K562 (cell line): ENCODE measurements around the gene CADM2. TPM values are rescaled to one million over a fixed set of nuclear protein-coding genes. Genes with fewer than 3 reads are reported as not detected.
A peak's percentile ranks its signal among the peaks of the same experiment; 100 is the strongest.

Experiments used
- ASH1L ChIP-seq: fragments of 450-650 bp; IDR thresholded peaks from 2 replicates; pipeline ENCODE4 v1.6.1; 2018; ENCODE audit warnings: borderline replicate concordance, mild to moderate bottlenecking, low read depth; ENCODE audit not compliant: partially characterized antibody
- ETV1 ChIP-seq: fragments of 450-650 bp; conservative IDR thresholded peaks from 2 replicates; pipeline ENCODE4 v1.6.1; 2016; ENCODE audit warnings: missing genetic modification characterization, control low read depth, low read depth, missing compliant biosample characterization
- ETV5 ChIP-seq: sonication (generic); formaldehyde crosslinking; IDR thresholded peaks from 2 replicates; pipeline ENCODE4 v1.4.0; 2020; ENCODE audit warnings: low read depth, mild to moderate bottlenecking, missing genetic modification reagents
- GABPA ChIP-seq: fragments of 200-800 bp; sonication (Bioruptor generic); conservative IDR thresholded peaks from 2 replicates; pipeline ENCODE4 v1.6.1; 2016; ENCODE audit warnings: low read depth, missing genetic modification characterization, missing compliant biosample characterization
- NR2F6 ChIP-seq: fragments of 450-650 bp; formaldehyde crosslinking; IDR thresholded peaks from 2 replicates; pipeline ENCODE4 v1.4.0; 2020; ENCODE audit warnings: mild to moderate bottlenecking
- PBX2 ChIP-seq, 2 experiments: IDR thresholded peaks in 1 of 2; conservative IDR thresholded peaks in 1 of 2; 2 replicates each; pipeline ENCODE4 v1.6.1; 2016; ENCODE audit warnings: low read depth in 2 of 2, mild to moderate bottlenecking in 1 of 2, missing compliant biosample characterization in 1 of 2, missing genetic modification characterization in 1 of 2, moderate library complexity in 1 of 2
- ZKSCAN1 ChIP-seq: fragments of 150-350 bp; IDR thresholded peaks from 2 replicates; pipeline ENCODE4 v1.6.1; 2016; ENCODE audit warnings: low read depth, low read length
- ZNF766 ChIP-seq: fragments of 200-800 bp; sonication (Bioruptor generic); conservative IDR thresholded peaks from 2 replicates; pipeline ENCODE4 v1.6.1; 2016; ENCODE audit warnings: missing genetic modification characterization, missing compliant biosample characterization
- polyA plus RNA-seq, 8 experiments: library from polyadenylated mRNA; depleted of rRNA in 4 of 8; stranded (reverse) in 5 of 8; unstranded in 3 of 8; fragments of >200 nt; fragmentation: Nextera tagmentation in 2 of 8; fragmentation: Illumina TruSeq in 1 of 8; extraction: Ambion mirVana in 2 of 8; extraction: Trizol in 1 of 8; gene quantifications; 2 replicates each; pipeline versions ENCODE4 v1.2.1 to v1.2.3, GENCODE V29; 2011 to 2014; ENCODE audit warnings: inconsistent platforms in 1 of 8, missing spikeins in 1 of 8
- total RNA-seq, 7 experiments: library from RNA; depleted of rRNA in 6 of 7; stranded (reverse); fragments of >200 nt in 6 of 7; fragmentation: Illumina TruSeq in 2 of 7; extraction: Trizol in 2 of 7; gene quantifications; 2 replicates each; pipeline versions ENCODE4 v1.2.1 to v1.2.3, GENCODE V29; 2011 to 2021; ENCODE audit warnings: low replicate concordance in 1 of 7
- TF ChIP-seq, protein P1 (sequence below), 2 experiments: fragments of 450-650 bp in 1 of 2; sonication (generic) in 1 of 2; formaldehyde crosslinking in 1 of 2; IDR thresholded peaks; 2 replicates each; pipeline versions ENCODE4 v1.7.1 to v1.9.0; 2016 to 2022; ENCODE audit warnings: inconsistent platforms in 1 of 2, mild to moderate bottlenecking in 1 of 2, missing genetic modification reagents in 1 of 2
- TF ChIP-seq, protein P2 (sequence below): fragments of 250-450 bp; sonication (Bioruptor Pico); IDR thresholded peaks from 2 replicates; pipeline ENCODE4 v1.4.0; 2020; ENCODE audit warnings: mild to moderate bottlenecking, moderate library complexity

Gene CADM2
- total and polyA plus RNA-seq, 9 of the 15 experiments (the other 6 are each of a cell fraction or from before 2014, with no cell fraction given), result 0.11 to 3.2 (median 0.95) TPM

GRCh38 chr3:85502148-85502875 lies 543.5 kb downstream of the CADM2 start (continued):
- TF ChIP-seq, protein P1, sequence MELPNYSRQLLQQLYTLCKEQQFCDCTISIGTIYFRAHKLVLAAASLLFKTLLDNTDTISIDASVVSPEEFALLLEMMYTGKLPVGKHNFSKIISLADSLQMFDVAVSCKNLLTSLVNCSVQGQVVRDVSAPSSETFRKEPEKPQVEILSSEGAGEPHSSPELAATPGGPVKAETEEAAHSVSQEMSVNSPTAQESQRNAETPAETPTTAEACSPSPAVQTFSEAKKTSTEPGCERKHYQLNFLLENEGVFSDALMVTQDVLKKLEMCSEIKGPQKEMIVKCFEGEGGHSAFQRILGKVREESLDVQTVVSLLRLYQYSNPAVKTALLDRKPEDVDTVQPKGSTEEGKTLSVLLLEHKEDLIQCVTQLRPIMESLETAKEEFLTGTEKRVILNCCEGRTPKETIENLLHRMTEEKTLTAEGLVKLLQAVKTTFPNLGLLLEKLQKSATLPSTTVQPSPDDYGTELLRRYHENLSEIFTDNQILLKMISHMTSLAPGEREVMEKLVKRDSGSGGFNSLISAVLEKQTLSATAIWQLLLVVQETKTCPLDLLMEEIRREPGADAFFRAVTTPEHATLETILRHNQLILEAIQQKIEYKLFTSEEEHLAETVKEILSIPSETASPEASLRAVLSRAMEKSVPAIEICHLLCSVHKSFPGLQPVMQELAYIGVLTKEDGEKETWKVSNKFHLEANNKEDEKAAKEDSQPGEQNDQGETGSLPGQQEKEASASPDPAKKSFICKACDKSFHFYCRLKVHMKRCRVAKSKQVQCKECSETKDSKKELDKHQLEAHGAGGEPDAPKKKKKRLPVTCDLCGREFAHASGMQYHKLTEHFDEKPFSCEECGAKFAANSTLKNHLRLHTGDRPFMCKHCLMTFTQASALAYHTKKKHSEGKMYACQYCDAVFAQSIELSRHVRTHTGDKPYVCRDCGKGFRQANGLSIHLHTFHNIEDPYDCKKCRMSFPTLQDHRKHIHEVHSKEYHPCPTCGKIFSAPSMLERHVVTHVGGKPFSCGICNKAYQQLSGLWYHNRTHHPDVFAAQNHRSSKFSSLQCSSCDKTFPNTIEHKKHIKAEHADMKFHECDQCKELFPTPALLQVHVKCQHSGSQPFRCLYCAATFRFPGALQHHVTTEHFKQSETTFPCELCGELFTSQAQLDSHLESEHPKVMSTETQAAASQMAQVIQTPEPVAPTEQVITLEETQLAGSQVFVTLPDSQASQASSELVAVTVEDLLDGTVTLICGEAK (IDR thresholded peaks at IDR 0.05), result peak; percentile 51; the same call in 1 of the 2 replicates
- TF ChIP-seq, protein P1 (CRISPR knock-in tag; IDR thresholded peaks at IDR 0.05), result no peak
- TF ChIP-seq NR2F6, result no peak
- no peak for TF ChIP-seq GABPA (tag)
- TF ChIP-seq, protein P2, sequence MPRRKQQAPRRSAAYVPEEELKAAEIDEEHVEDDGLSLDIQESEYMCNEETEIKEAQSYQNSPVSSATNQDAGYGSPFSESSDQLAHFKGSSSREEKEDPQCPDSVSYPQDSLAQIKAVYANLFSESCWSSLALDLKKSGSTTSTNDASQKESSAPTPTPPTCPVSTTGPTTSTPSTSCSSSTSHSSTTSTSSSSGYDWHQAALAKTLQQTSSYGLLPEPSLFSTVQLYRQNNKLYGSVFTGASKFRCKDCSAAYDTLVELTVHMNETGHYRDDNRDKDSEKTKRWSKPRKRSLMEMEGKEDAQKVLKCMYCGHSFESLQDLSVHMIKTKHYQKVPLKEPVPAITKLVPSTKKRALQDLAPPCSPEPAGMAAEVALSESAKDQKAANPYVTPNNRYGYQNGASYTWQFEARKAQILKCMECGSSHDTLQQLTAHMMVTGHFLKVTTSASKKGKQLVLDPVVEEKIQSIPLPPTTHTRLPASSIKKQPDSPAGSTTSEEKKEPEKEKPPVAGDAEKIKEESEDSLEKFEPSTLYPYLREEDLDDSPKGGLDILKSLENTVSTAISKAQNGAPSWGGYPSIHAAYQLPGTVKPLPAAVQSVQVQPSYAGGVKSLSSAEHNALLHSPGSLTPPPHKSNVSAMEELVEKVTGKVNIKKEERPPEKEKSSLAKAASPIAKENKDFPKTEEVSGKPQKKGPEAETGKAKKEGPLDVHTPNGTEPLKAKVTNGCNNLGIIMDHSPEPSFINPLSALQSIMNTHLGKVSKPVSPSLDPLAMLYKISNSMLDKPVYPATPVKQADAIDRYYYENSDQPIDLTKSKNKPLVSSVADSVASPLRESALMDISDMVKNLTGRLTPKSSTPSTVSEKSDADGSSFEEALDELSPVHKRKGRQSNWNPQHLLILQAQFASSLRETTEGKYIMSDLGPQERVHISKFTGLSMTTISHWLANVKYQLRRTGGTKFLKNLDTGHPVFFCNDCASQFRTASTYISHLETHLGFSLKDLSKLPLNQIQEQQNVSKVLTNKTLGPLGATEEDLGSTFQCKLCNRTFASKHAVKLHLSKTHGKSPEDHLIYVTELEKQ, result no peak
- no peak for TF ChIP-seq ZKSCAN1
- no peak for TF ChIP-seq ETV5 (CRISPR knock-in tag)
- no peak for TF ChIP-seq PBX2 (CRISPR knock-in tag; IDR thresholded peaks at IDR 0.05; ENCODE audit: low read depth)
- TF ChIP-seq PBX2 (tag; conservative IDR thresholded peaks at IDR 0.05; ENCODE audit: low read depth), result peak; percentile 75
- TF ChIP-seq ZNF766, result no peak
- TF ChIP-seq ETV1, result no peak
- TF ChIP-seq ASH1L, result no peak
